Astrocyte (in vitro differentiated cells and primary cell): ENCODE results near the gene NEURL1.

Experiments
- EZH2 ChIP-seq: IDR thresholded peaks from 2 replicates; pipeline ENCODE4 v1.6.1; 2012; ENCODE audit warnings: mild to moderate bottlenecking, low read length, inconsistent platforms; ENCODE audit not compliant: insufficient read depth
- TF ChIP-seq, protein P1 (sequence below): IDR thresholded peaks from 2 replicates; pipeline ENCODE4 v1.5.1; 2011; ENCODE audit warnings: low read depth, mild to moderate bottlenecking, inconsistent platforms, low read length, moderate library complexity; ENCODE audit not compliant: insufficient read depth

DNA sequence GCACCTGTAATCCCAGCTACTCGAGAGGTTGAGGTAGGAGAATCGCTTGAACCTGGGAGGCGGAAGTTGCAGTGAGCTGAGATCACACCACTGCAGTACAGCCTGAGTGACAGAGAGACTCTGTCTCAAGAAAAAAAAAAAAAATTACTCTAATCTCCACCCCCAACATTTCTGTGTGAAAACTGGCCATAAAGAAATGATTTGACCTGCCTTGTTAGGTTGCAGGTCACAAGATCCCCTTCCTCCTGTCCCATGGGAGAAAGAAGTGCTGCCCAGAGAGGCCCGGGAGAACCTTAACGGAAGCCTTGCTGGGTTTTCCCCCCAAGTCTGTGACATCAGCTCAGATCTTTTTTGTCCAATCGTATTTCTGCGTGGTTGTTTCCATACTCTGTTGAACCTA lies 26.1 kb upstream of the NEURL1 start:
- TF ChIP-seq EZH2, result no peak
- TF ChIP-seq, protein P1, sequence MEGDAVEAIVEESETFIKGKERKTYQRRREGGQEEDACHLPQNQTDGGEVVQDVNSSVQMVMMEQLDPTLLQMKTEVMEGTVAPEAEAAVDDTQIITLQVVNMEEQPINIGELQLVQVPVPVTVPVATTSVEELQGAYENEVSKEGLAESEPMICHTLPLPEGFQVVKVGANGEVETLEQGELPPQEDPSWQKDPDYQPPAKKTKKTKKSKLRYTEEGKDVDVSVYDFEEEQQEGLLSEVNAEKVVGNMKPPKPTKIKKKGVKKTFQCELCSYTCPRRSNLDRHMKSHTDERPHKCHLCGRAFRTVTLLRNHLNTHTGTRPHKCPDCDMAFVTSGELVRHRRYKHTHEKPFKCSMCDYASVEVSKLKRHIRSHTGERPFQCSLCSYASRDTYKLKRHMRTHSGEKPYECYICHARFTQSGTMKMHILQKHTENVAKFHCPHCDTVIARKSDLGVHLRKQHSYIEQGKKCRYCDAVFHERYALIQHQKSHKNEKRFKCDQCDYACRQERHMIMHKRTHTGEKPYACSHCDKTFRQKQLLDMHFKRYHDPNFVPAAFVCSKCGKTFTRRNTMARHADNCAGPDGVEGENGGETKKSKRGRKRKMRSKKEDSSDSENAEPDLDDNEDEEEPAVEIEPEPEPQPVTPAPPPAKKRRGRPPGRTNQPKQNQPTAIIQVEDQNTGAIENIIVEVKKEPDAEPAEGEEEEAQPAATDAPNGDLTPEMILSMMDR, result no peak
